Neural cell (in vitro differentiated cells): Measurements from ENCODE around the gene SH3PXD2B.

Experiments used
- CTCF ChIP-seq: fragments of 450-650 bp; IDR thresholded peaks from 2 replicates; pipeline ENCODE4 v1.5.1; 2014; ENCODE audit warnings: antibody characterized with exemption, mild to moderate bottlenecking, moderate library complexity; ENCODE audit not compliant: poor library complexity, severe bottlenecking
- EZH2 ChIP-seq: fragments of 200-600, 300-800 bp; shearing (Covaris generic), sonication (generic); IDR thresholded peaks from 2 replicates; pipeline ENCODE4 v1.6.1; 2014; ENCODE audit warnings: antibody characterized with exemption, low read length, borderline replicate concordance, mild to moderate bottlenecking; ENCODE audit not compliant: insufficient read depth, poor library complexity, severe bottlenecking
- POLR2AphosphoS5 ChIP-seq: IDR thresholded peaks from 2 replicates; pipeline ENCODE4 v1.6.1; 2012

- TF ChIP-seq POLR2AphosphoS5, result no peak
- TF ChIP-seq CTCF, result no peak
- TF ChIP-seq EZH2, result no peak
Measured at GRCh38 chr5:172439785-172440477, 14.4 kb downstream of the SH3PXD2B start.
